ENCODE data around the gene IMMP2L. TPM values are rescaled to one million over a fixed set of nuclear protein-coding genes. Genes with fewer than 3 reads are reported as not detected.

IMMP2L gene
- total and polyA plus RNA-seq, 2 of the 4 experiments (the other 2 are of a cell fraction): 5.8 to 9.3 TPM

DNA sequence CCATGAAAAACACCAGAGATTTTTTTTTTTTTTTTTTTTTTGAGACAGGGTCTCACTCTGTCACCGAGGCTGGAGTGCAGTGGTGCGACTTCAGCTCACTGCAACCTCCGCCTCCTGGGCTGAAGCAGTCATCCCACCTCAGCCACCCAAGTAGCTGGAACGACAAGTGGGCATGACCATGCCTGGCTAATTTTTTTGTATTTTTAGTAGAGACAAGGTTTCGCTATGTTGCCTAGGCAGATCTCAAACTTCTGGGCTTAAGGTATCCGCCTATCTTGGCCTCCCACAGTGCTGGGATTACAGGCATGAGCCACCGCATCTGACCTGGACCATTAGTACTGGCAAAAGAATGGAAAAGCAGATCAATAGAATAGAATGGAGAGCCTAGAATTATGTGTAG is 530.4 kb downstream of the IMMP2L start:
- intact Hi-C loops (cut with micrococcal nuclease): no loop called here

More for the DNA sequence above, 530.4 kb downstream of the IMMP2L start:
- Histone ChIP-seq H3K9me1 (ENCODE audit: insufficient read depth, low read length) (no peaks in the 10 kb centered on the region), H3K9me3 (ENCODE audit: control insufficient read depth, insufficient read depth, low read length) (no peaks in the 10 kb centered on the region), H4K20me1 (ENCODE audit: insufficient read depth, low read length) (no peaks in the 10 kb centered on the region), H3K4ac (ENCODE audit: low read depth, low read length) (no peak overlapping the region), H3K14ac (replicated peaks; ENCODE audit: low read depth, low read length) (no peak overlapping the region), H3K79me1 (ENCODE audit: low read depth in 1 of 2, low read length in 2 of 2) (no peaks in the 10 kb centered on the region), H3K36me3 (ENCODE audit: control insufficient read depth, insufficient read depth, low read length) (no peaks in the 10 kb centered on the region), H3K56ac (ENCODE audit: extremely low read depth, insufficient read depth, low read length) (no peak overlapping the region), H3K9ac (ENCODE audit: low read depth, low read length) (no peak overlapping the region), H4K8ac (ENCODE audit: low read depth in 2 of 2, low read length in 2 of 2) (no peak overlapping the region), H2AFZ (replicated peaks; ENCODE audit: low read length, poor library complexity) (no peak overlapping the region), H2BK5ac (ENCODE audit: low read depth, low read length, poor library complexity, severe bottlenecking) (no peak overlapping the region), H3K23ac (ENCODE audit: low read depth, low read length) (no peak overlapping the region), H4K5ac (ENCODE audit: low read depth, low read length) (no peak overlapping the region), H3K4me2 (ENCODE audit: low read depth, low read length) (no peak overlapping the region), H2AK9ac (replicated peaks; ENCODE audit: low read depth, low read length, poor library complexity) (no peak overlapping the region), H3K4me1 (ENCODE audit: control insufficient read depth, insufficient read depth, low read length) (peaks cover 2% of the 10 kb centered on the region; the same call in 1 of the 2 replicates), H3K18ac (ENCODE audit: low read depth, low read length) (no peak overlapping the region), H3K4me3 (ENCODE audit: insufficient read depth, low read depth, low read length) (no peak overlapping the region), H3K27ac (ENCODE audit: insufficient read depth, low read length) (no peak overlapping the region), H2BK120ac (ENCODE audit: low read depth, low read length) (no peak overlapping the region), H3K27me3 (ENCODE audit: control insufficient read depth, insufficient read depth, low read length) (no peaks in the 10 kb centered on the region), H2BK15ac (ENCODE audit: low read depth, low read length) (no peak overlapping the region), H2BK20ac (ENCODE audit: low read depth, low read length) (no peak overlapping the region), H4K91ac (ENCODE audit: insufficient read depth, low read depth, low read length) (no peak overlapping the region), H2AK5ac (ENCODE audit: low read depth, low read length) (no peak overlapping the region)
- in situ Hi-C loops (cut with MboI; ENCODE audit: low sequenced_read_pairs): no loop called here
- ATAC-seq (ENCODE audit: low read depth) (no peak), DNase-seq (no peak)
- TF ChIP-seq ELK1 (IDR thresholded peaks at IDR 0.05; ENCODE audit: borderline replicate concordance, low read depth, low read length) (no peak), RAD21 (IDR thresholded peaks at IDR 0.05; ENCODE audit: low read length) (no peak), FOS (IDR thresholded peaks at IDR 0.05; ENCODE audit: low read depth, low read length) (no peak), MAFK (IDR thresholded peaks at IDR 0.05; ENCODE audit: low read depth, low read length) (no peak), CEBPB (IDR thresholded peaks at IDR 0.05; ENCODE audit: low read depth, low read length) (no peak), CHD1 (IDR thresholded peaks at IDR 0.05; ENCODE audit: low read depth, low read length) (no peak), RCOR1 (IDR thresholded peaks at IDR 0.05; ENCODE audit: insufficient replicate concordance, low read length) (no peak), MXI1 (IDR thresholded peaks at IDR 0.05; ENCODE audit: borderline replicate concordance, low read depth, low read length) (no peak)
- TF ChIP-seq, protein P1, sequence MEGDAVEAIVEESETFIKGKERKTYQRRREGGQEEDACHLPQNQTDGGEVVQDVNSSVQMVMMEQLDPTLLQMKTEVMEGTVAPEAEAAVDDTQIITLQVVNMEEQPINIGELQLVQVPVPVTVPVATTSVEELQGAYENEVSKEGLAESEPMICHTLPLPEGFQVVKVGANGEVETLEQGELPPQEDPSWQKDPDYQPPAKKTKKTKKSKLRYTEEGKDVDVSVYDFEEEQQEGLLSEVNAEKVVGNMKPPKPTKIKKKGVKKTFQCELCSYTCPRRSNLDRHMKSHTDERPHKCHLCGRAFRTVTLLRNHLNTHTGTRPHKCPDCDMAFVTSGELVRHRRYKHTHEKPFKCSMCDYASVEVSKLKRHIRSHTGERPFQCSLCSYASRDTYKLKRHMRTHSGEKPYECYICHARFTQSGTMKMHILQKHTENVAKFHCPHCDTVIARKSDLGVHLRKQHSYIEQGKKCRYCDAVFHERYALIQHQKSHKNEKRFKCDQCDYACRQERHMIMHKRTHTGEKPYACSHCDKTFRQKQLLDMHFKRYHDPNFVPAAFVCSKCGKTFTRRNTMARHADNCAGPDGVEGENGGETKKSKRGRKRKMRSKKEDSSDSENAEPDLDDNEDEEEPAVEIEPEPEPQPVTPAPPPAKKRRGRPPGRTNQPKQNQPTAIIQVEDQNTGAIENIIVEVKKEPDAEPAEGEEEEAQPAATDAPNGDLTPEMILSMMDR (conservative IDR thresholded peaks at IDR 0.05; ENCODE audit: low read depth, low read length): no peak
- no TSS peak for BruUV-seq (replicated peaks)
- CTCF ChIA-PET: no interaction called here
- POLR2A ChIA-PET (ENCODE audit: unreplicated experiment): no interaction called here
- dilution Hi-C loops (cut with HindIII; ENCODE audit: low sequenced_read_pairs, unreplicated experiment): no loop called here
- no CpG with 5 or more reads among the region's 7 CpGs for WGBS, 2 experiments (ENCODE audit: extremely low coverage in 2 of 2, insufficient read length in 1 of 2)
